ENCODE data around the gene CHI3L2. TPM values are rescaled to one million over a fixed set of nuclear protein-coding genes. Genes with fewer than 3 reads are reported as not detected.

Gene CHI3L2
- total RNA-seq, 1 experiment from 2014 or later, result 0.77 TPM

GRCh38 chr1:111274653-111275052, 47.1 kb downstream of the CHI3L2 start:
- in situ Hi-C loops (cut with HindIII; ENCODE audit: low pct_unique_long_range_greater_than_20kb, low sequenced_read_pairs), result no loop called here
- intact Hi-C loops (cut with micrococcal nuclease; ENCODE audit: unreplicated experiment), result no loop called here
- no peaks in the 10 kb centered on the region for H3K27me3 ChIP-seq (ENCODE audit: control insufficient read depth, insufficient read depth, low read length)
- no peak for TF ChIP-seq SIN3A (IDR thresholded peaks at IDR 0.05; ENCODE audit: borderline replicate concordance, insufficient read depth, low read depth, low read length)
- TF ChIP-seq REST (IDR thresholded peaks at IDR 0.05; ENCODE audit: insufficient read depth in 1 of 2, low read depth in 2 of 2, low read length in 1 of 2), result no peak
- TF ChIP-seq TCF7L2 (IDR thresholded peaks at IDR 0.05; ENCODE audit: low read depth, low read length), result no peak
- TF ChIP-seq POLR2AphosphoS5 (IDR thresholded peaks at IDR 0.05; ENCODE audit: low read depth, low read length), result no peak
- TF ChIP-seq CTCF (IDR thresholded peaks at IDR 0.05), result no peak
- no peak for DNase-seq (ENCODE audit: low read depth, low spot score)
- no peak overlapping the region for H3K4me3 ChIP-seq (ENCODE audit: low read depth in 2 of 2, low read length in 2 of 2)
- no peaks in the 10 kb centered on the region for H3K4me1 ChIP-seq (ENCODE audit: control insufficient read depth, insufficient read depth, low read length)
- no peak overlapping the region for H3K27ac ChIP-seq (ENCODE audit: low read length)
- no TSS peak for BruUV-seq (replicated peaks)
- CTCF ChIA-PET, result no interaction called here
- POLR2A ChIA-PET, result no interaction called here
- no peak for ATAC-seq
- H3K36me3 ChIP-seq (ENCODE audit: control insufficient read depth, insufficient read depth, low read length), result no peaks in the 10 kb centered on the region
- H3K9me3 ChIP-seq (ENCODE audit: control insufficient read depth, insufficient read depth, low read depth, low read length), result peaks cover 8% of the 10 kb centered on the region; the same call in 1 of the 2 replicates

- in situ Hi-C loops (cut with HindIII; ENCODE audit: low pct_unique_long_range_greater_than_20kb, low sequenced_read_pairs) (no loop called here), intact Hi-C loops (cut with micrococcal nuclease; ENCODE audit: unreplicated experiment) (no loop called here)
- DNase-seq (ENCODE audit: low read depth, low spot score) (peak; percentile 24), ATAC-seq (no peak)
- Histone ChIP-seq H3K27ac (ENCODE audit: low read length) (no peak overlapping the region), H3K4me3 (ENCODE audit: low read depth in 2 of 2, low read length in 2 of 2) (no peak overlapping the region), H3K27me3 (ENCODE audit: control insufficient read depth, insufficient read depth, low read length) (no peaks in the 10 kb centered on the region), H3K9me3 (ENCODE audit: control insufficient read depth, insufficient read depth, low read depth, low read length) (peaks cover 8% of the 10 kb centered on the region; the same call in 1 of the 2 replicates), H3K4me1 (ENCODE audit: control insufficient read depth, insufficient read depth, low read length) (no peaks in the 10 kb centered on the region), H3K36me3 (ENCODE audit: control insufficient read depth, insufficient read depth, low read length) (no peaks in the 10 kb centered on the region)
- ChIA-PET POLR2A (no interaction called here), CTCF (no interaction called here)
- BruUV-seq (replicated peaks), result no TSS peak
- TF ChIP-seq TCF7L2 (IDR thresholded peaks at IDR 0.05; ENCODE audit: low read depth, low read length), result no peak
- no peak for TF ChIP-seq POLR2AphosphoS5 (IDR thresholded peaks at IDR 0.05; ENCODE audit: low read depth, low read length)
- no peak for TF ChIP-seq SIN3A (IDR thresholded peaks at IDR 0.05; ENCODE audit: borderline replicate concordance, insufficient read depth, low read depth, low read length)
- no peak for TF ChIP-seq REST (IDR thresholded peaks at IDR 0.05; ENCODE audit: insufficient read depth in 1 of 2, low read depth in 2 of 2, low read length in 1 of 2)
- TF ChIP-seq CTCF (IDR thresholded peaks at IDR 0.05), result no peak
These were observed 47.6 kb downstream of the CHI3L2 start for GRCh38 chr1:111275079-111275478.

Data from Panc1 (cell line).